ENCODE results near the gene PARD3B. TPM values are rescaled to one million over a fixed set of nuclear protein-coding genes. Genes with fewer than 3 reads are reported as not detected.

PARD3B gene
- total RNA-seq, 2 experiments from 2014 or later, result 0.23 to 0.53 TPM

- Mint-ChIP-seq H3K4me1 (peaks cover 2% of the 10 kb centered on the region), H3K4me3 (no peak overlapping the region), H3K36me3 (ENCODE audit: low read depth) (no peaks in the 10 kb centered on the region), H3K27me3 (no peaks in the 10 kb centered on the region), H3K9me3 (peaks cover 2% of the 10 kb centered on the region), H3K27ac (no peak overlapping the region)
- ChIA-PET POLR2A (no interaction called here), CTCF (no interaction called here)
- DNase-seq, result no peak
Observed at GRCh38 chr2:205369813-205370212, 824.5 kb downstream of the PARD3B start.

GRCh38 chr2:205370726-205371125 is 825.5 kb downstream of the PARD3B start:
- ChIA-PET POLR2A (no interaction called here), CTCF (no interaction called here)
- Mint-ChIP-seq H3K36me3 (ENCODE audit: low read depth) (no peaks in the 10 kb centered on the region), H3K4me1 (peaks cover 2% of the 10 kb centered on the region), H3K27ac (no peak overlapping the region), H3K4me3 (no peak overlapping the region), H3K27me3 (no peaks in the 10 kb centered on the region), H3K9me3 (peaks cover 2% of the 10 kb centered on the region)
- no peak for DNase-seq

DNA sequence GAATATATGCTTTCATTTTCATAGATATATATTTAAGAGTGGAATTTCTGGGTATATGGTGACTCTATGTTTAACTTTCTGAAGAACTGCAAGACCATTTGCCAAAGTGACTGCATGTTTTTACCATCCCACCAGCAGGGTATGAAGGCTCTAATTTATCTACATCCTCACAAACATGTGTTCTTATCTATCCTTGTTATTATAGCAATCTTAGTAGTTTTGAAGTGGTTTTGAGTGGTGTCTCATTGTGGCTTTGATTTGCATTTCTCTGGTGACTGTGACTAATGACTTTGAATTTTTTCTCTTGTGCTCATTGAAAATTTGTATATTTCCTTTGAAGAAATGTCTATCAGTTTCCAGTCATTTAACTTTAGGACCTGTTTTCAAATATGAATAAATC is 826.9 kb downstream of the PARD3B start:
- peaks cover 2% of the 10 kb centered on the region for H3K9me3 Mint-ChIP-seq
- H3K4me1 Mint-ChIP-seq, result peaks cover 2% of the 10 kb centered on the region
- H3K36me3 Mint-ChIP-seq (ENCODE audit: low read depth), result no peaks in the 10 kb centered on the region
- ChIA-PET POLR2A (no interaction called here), CTCF (no interaction called here)
- DNase-seq, result no peak
- no peak overlapping the region for H3K27ac Mint-ChIP-seq
- no peaks in the 10 kb centered on the region for H3K27me3 Mint-ChIP-seq
- no peak overlapping the region for H3K4me3 Mint-ChIP-seq

DNA sequence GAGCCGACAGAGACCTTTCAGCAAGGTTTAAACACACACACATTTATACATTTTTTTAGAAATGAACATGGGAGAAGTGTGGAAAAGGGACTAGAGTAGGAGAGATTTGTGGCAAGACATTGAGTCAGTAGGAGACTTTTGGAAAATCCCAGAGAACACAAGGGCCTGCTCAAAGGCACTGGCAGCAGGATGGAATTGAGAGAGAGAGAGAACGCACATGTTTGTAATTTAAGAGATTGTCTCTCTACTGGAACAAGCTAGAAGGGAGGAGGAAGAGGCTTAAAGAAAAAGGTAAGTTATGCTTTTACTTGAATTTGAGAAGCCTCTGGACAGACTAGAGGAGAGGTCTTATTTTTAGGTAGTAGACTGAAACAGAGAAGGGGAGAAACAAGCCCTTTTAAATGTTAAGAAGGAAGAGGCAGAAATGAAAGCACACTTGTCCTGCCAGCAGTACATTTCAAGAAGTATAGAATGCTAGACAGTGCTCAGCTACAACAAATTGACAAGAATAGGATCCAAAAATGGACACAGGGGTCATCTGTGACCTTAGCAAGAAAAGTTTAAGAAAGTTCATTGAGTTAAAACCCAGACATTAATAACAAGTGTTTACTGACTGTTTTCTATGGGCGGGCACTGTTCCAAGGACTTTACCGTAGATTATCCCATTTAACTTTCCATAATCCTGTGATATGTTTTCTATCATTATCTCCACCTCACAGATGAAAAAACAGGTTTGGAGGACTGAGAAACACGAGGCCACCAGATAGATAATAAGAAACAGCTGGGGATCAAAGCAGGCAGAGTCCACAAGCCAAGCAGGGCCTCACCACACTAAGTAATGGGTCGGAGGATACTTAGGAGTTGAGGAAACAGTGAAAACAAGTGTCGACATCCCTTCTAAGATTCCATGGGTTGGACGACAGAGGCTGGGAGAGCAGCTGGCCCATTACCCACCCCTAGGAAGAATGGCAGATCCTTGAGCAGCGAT is 830.5 kb downstream of the PARD3B start:
- POLR2A ChIA-PET, result no interaction called here
- H3K4me1 Mint-ChIP-seq, result peaks cover 2% of the 10 kb centered on the region
- no peaks in the 10 kb centered on the region for H3K27me3 Mint-ChIP-seq
- CTCF ChIA-PET, result no interaction called here
- no peak overlapping the region for H3K27ac Mint-ChIP-seq
- no peak for DNase-seq
- H3K9me3 Mint-ChIP-seq, result peaks cover 2% of the 10 kb centered on the region
- no peaks in the 10 kb centered on the region for H3K36me3 Mint-ChIP-seq (ENCODE audit: low read depth)
- H3K4me3 Mint-ChIP-seq, result no peak overlapping the region

DNA sequence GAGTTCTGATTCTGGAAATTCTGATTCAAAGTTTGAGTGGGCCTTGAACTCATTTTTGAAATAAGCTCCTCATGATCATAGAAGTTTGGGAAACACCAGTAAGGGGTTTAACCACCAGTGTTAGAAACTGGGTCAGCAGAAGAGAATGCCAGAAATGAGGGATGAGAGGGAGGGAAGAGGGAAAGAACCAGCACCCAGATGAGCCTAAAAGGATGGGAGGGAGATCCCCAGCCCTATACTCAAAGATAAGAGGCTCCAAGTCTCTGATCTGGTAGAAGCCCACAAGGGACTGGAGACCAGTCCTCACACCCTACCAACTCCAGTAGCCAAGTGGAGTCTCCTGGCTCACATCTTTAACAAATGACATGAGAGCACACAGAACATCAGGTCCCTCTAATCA is 832.0 kb downstream of the PARD3B start:
- Mint-ChIP-seq H3K4me3 (no peak overlapping the region), H3K27me3 (no peaks in the 10 kb centered on the region), H3K9me3 (peaks cover 2% of the 10 kb centered on the region), H3K36me3 (ENCODE audit: low read depth) (no peaks in the 10 kb centered on the region), H3K4me1 (no peaks in the 10 kb centered on the region), H3K27ac (no peak overlapping the region)
- DNase-seq, result no peak
- POLR2A ChIA-PET, result no interaction called here
- CTCF ChIA-PET, result no interaction called here

DNA sequence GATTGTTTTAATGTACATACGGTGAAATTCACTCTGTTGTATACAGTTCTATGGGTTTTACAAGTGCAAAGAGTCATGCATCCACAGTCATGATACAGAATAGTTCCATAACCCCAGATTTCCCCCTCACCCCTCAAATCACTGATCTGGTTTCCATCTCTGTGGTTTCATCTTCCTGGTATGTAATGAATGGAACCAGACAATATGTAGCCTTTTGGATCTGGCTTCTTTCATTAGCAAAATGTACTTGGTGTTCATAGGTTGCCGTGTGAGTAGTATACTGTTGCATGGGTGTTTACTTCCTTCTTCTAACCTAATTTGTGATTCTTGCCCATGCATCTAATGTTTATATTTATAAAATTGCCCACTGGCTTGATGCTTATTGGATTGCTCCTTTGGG is 838.3 kb downstream of the PARD3B start:
- ChIA-PET POLR2A (no interaction called here), CTCF (interaction anchor here (0.6 kb wide), 1 partner anchor 872 kb away, joined by 3 read pairs; no protein-coding TSS in a partner anchor)
- no peak for DNase-seq
- no peaks in the 10 kb centered on the region for H3K9me3 Mint-ChIP-seq
- H3K27me3 Mint-ChIP-seq, result no peaks in the 10 kb centered on the region
- no peak overlapping the region for H3K4me3 Mint-ChIP-seq
- no peak overlapping the region for H3K27ac Mint-ChIP-seq
- no peaks in the 10 kb centered on the region for H3K36me3 Mint-ChIP-seq (ENCODE audit: low read depth)
- H3K4me1 Mint-ChIP-seq, result no peaks in the 10 kb centered on the region

DNA sequence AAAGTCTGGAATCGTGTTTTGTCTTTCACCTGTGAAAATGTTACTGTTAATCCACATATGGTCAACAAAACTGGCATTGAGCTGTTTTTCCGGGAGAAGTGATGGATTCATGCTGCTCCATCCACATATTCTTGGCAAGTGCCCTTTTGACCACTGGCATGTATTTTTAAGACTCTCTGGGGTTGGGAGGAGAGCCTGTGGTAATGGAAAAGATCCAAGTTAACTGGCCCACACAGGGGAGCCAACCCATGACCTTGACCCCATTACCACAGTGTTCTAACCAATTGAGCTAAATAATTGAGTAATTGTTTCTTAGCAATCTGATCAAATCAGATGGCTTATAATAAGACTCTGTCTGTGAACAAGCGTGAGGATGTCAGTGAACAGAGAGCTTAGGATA is 840.8 kb downstream of the PARD3B start:
- ChIA-PET POLR2A (no interaction called here), CTCF (no interaction called here)
- no peak for DNase-seq
- no peaks in the 10 kb centered on the region for H3K36me3 Mint-ChIP-seq (ENCODE audit: low read depth)
- no peaks in the 10 kb centered on the region for H3K27me3 Mint-ChIP-seq
- H3K27ac Mint-ChIP-seq, result no peak overlapping the region
- H3K4me1 Mint-ChIP-seq, result no peaks in the 10 kb centered on the region
- no peak overlapping the region for H3K4me3 Mint-ChIP-seq
- H3K9me3 Mint-ChIP-seq, result no peaks in the 10 kb centered on the region

DNA sequence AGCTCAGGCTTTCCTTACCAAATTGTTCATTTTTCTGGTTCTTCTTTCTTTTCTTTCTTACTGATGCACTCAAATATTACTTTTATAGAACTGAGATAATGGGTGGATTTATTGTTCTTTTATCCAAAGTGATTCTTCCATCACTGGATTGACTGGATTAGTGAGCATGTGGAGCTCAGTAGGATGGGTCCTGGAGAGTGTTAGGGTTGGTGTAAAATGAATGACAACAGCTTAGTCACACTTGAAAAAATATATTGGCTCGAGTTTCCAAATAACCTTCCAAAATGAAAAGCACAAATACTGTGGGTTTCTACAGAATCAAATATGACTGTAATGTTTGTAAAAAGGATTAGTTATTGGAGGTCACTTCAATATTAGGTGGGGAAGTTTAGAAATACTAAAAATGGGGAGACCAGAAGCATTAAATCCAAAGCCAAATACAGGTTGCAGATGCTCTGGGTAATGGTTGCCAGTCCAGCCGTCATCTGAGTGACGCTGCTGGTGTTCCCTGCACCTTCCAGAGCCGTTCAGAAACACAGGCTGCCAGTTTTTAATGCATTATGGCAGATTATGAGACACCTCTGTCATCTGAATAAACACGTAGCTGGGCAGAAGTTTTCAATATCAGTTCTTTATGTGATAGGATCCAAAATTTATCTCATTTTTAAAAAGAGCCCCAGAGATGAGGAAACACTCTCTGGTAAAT is 842.2 kb downstream of the PARD3B start:
- no peaks in the 10 kb centered on the region for H3K27me3 Mint-ChIP-seq

DNA sequence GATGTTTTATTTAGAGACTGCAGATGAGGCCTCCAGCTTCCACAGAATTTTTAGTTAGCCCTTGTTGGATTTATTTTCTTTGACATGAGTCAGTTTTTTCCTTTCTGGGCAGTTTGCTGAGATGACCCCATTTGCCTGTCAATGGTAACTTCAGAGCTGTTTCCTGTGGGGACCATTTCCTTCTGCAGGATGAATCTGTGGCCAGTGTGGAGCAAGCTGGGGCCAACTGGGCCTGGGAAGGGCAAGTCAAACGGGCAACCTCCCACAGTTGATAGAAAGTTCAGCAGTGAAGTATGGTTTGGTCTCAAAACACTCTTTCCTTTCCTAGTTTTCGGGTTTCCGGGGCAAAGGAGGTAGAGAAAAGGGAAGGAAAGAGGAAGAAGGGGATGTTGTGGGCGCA is 845.6 kb downstream of the PARD3B start:
- Mint-ChIP-seq H3K9me3 (no peaks in the 10 kb centered on the region), H3K4me3 (no peak overlapping the region), H3K27ac (no peak overlapping the region), H3K27me3 (no peaks in the 10 kb centered on the region), H3K4me1 (no peaks in the 10 kb centered on the region), H3K36me3 (ENCODE audit: low read depth) (no peaks in the 10 kb centered on the region)
- CTCF ChIA-PET, result no interaction called here
- DNase-seq, result no peak
- POLR2A ChIA-PET, result no interaction called here

More for the DNA sequence above, 842.2 kb downstream of the PARD3B start:
- Mint-ChIP-seq H3K4me3 (no peak overlapping the region), H3K9me3 (no peaks in the 10 kb centered on the region), H3K27ac (no peak overlapping the region), H3K4me1 (no peaks in the 10 kb centered on the region), H3K36me3 (ENCODE audit: low read depth) (no peaks in the 10 kb centered on the region)
- POLR2A ChIA-PET, result no interaction called here
- no peak for DNase-seq
- CTCF ChIA-PET, result no interaction called here

- Mint-ChIP-seq H3K4me1 (no peaks in the 10 kb centered on the region), H3K27ac (no peak overlapping the region), H3K9me3 (no peaks in the 10 kb centered on the region), H3K27me3 (peaks cover 3% of the 10 kb centered on the region), H3K36me3 (ENCODE audit: low read depth) (no peaks in the 10 kb centered on the region), H3K4me3 (no peak overlapping the region)
- CTCF ChIA-PET, result interaction anchor here (0.6 kb wide), 1 partner anchor 333 kb away, joined by 3 read pairs; no protein-coding TSS in a partner anchor
- DNase-seq, result no peak
- POLR2A ChIA-PET, result interaction anchor here (0.5 kb wide), 1 partner anchor 337 kb away, joined by 3 read pairs; no protein-coding TSS in a partner anchor
Observed at GRCh38 chr2:205401511-205401910, 856.2 kb downstream of the PARD3B start.

DNA sequence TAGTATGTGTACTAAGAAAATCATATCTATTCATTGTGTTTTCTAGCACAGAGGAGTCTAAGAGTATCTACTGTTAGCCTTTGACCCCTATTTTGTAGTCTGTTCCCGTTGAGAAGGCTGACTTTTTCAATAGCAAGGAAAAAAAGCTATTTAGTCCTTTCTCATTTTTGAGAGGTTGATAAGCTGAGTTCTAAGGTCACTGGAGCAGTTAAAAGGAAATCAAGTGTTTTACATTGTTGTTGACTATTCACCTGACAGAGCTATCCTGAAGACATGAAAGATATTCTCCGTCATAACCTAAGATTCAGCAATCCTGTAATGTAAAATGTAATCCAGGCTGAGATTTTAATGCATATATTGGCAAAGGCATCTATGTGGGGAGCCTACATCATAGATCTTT is 856.7 kb downstream of the PARD3B start:
- no peak overlapping the region for H3K27ac Mint-ChIP-seq
- H3K4me1 Mint-ChIP-seq, result no peaks in the 10 kb centered on the region
- no peaks in the 10 kb centered on the region for H3K9me3 Mint-ChIP-seq
- POLR2A ChIA-PET, result interaction anchor here (0.5 kb wide), 1 partner anchor 338 kb away, joined by 3 read pairs; no protein-coding TSS in a partner anchor
- CTCF ChIA-PET, result interaction anchor here (0.6 to 1.5 kb wide), 2 partner anchors 12 to 334 kb away, joined by 3 read pairs; no protein-coding TSS in a partner anchor
- peaks cover 3% of the 10 kb centered on the region for H3K27me3 Mint-ChIP-seq
- no peak overlapping the region for H3K4me3 Mint-ChIP-seq
- H3K36me3 Mint-ChIP-seq (ENCODE audit: low read depth), result no peaks in the 10 kb centered on the region
- no peak for DNase-seq

GRCh38 chr2:205403244-205403825 is 858.1 kb downstream of the PARD3B start:
- DNase-seq, result no peak
- Mint-ChIP-seq H3K4me1 (no peaks in the 10 kb centered on the region), H3K27me3 (peaks cover 3% of the 10 kb centered on the region), H3K9me3 (no peaks in the 10 kb centered on the region), H3K4me3 (no peak overlapping the region), H3K27ac (no peak overlapping the region), H3K36me3 (ENCODE audit: low read depth) (no peaks in the 10 kb centered on the region)
- ChIA-PET CTCF (interaction anchor here (1.5 kb wide), 1 partner anchor 13 kb away, joined by 3 read pairs; no protein-coding TSS in a partner anchor), POLR2A (no interaction called here)

DNA sequence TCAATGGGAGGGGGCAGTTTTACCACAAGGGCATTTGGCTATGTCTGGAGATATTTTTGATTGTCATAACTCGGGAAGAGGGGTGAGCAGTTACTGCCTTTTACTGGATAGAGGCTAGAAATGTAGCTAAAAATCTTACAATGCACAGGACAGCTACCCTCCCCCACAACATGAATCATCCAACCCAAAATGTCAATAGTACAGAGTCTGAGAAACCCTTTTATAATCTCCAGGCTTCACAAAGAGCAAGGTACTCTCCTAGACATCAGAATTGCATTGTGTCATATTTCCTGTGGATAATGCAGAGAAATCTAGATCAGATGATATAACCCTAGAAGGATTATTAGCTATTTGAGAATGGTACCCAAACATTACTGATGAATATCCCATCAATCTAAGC is 859.9 kb downstream of the PARD3B start:
- Mint-ChIP-seq H3K36me3 (ENCODE audit: low read depth) (no peaks in the 10 kb centered on the region), H3K27me3 (peaks cover 3% of the 10 kb centered on the region), H3K4me3 (no peak overlapping the region), H3K27ac (no peak overlapping the region), H3K9me3 (no peaks in the 10 kb centered on the region), H3K4me1 (no peaks in the 10 kb centered on the region)
- no peak for DNase-seq
- CTCF ChIA-PET, result no interaction called here
- POLR2A ChIA-PET, result no interaction called here
